ENCODE measurements around the gene SHC3.

Gene SHC3

GRCh38 chr9:88979021-88979420, 199.6 kb downstream of the SHC3 start:
- CTCF ChIA-PET: no interaction called here
- TF ChIP-seq ARNT (IDR thresholded peaks at IDR 0.05) (no peak), SUZ12 (IDR thresholded peaks at IDR 0.05) (no peak), FOXA1 (IDR thresholded peaks at IDR 0.05) (no peak)

DNA sequence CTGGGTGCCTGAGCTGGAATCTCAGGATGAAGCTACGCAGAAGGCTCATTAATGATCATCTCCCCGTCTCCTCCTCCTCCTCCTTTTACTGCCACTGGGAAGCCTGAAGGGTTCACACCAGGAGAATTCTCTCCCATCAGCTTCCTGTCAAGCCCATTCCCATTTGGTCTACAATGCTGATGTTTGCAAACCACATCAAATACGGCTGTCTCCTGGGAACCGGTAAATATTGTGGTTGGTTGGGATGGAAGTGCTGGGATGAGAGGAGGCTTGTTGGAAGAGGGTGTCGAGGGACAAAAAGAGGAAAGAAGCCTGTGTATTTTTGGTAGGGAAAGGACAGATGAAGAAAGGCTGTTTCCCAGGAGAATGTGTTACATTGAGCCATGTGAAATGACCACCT, 200.6 kb downstream of the SHC3 start:
- no peak for TF ChIP-seq HDGF (IDR thresholded peaks at IDR 0.05; ENCODE audit: borderline replicate concordance)
- no peak for TF ChIP-seq FOXM1 (IDR thresholded peaks at IDR 0.05; ENCODE audit: borderline replicate concordance)
- no peak for TF ChIP-seq TARDBP (IDR thresholded peaks at IDR 0.05)
- TF ChIP-seq SUZ12 (IDR thresholded peaks at IDR 0.05): no peak
- no peak for TF ChIP-seq FOXA1 (IDR thresholded peaks at IDR 0.05)
- TF ChIP-seq NFRKB (IDR thresholded peaks at IDR 0.05): no peak
- TF ChIP-seq LEF1 (IDR thresholded peaks at IDR 0.05; ENCODE audit: borderline replicate concordance): no peak
- no peak for TF ChIP-seq ELF4 (IDR thresholded peaks at IDR 0.05)
- no peak for DNase-seq (ENCODE audit: extremely low spot score)
- POLR2A ChIA-PET: no interaction called here
- CTCF ChIA-PET: no interaction called here

More at GRCh38 chr9:88979021-88979420, 199.6 kb downstream of the SHC3 start:
- POLR2A ChIA-PET: no interaction called here
- no peak for DNase-seq (ENCODE audit: extremely low spot score)

DNA sequence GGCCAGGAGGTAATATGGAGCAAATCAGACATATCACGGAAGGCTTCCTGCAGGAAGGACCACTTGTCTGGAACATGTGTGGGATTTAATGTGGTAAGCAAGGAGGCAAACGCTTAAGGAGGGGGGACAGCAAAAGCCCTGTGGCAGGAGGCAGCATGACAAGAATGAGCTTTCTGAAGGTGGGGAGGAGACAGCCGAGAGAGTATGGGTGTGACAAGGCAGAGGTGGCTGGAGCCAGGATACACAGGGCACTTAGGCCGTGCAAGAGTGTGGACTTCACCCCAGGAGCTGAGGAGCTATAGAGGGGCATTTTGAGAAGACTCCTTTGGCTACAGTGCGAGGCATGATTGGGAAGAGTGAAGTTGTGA, 201.7 kb downstream of the SHC3 start:
- POLR2A ChIA-PET: no interaction called here
- TF ChIP-seq ARNT (IDR thresholded peaks at IDR 0.05): no peak
- TF ChIP-seq LEF1 (IDR thresholded peaks at IDR 0.05; ENCODE audit: borderline replicate concordance): no peak
- no peak for DNase-seq (ENCODE audit: extremely low spot score)
- CTCF ChIA-PET: no interaction called here

GRCh38 chr9:88975966-88976889, 202.4 kb downstream of the SHC3 start:
- CTCF ChIA-PET: no interaction called here
- TF ChIP-seq CTBP1 (IDR thresholded peaks at IDR 0.05; ENCODE audit: borderline replicate concordance) (no peak), ELF4 (IDR thresholded peaks at IDR 0.05) (no peak), PKNOX1 (IDR thresholded peaks at IDR 0.05) (no peak), ARNT (IDR thresholded peaks at IDR 0.05) (no peak), HDGF (IDR thresholded peaks at IDR 0.05; ENCODE audit: borderline replicate concordance) (no peak), FOXK2 (IDR thresholded peaks at IDR 0.05) (no peak), LEF1 (IDR thresholded peaks at IDR 0.05; ENCODE audit: borderline replicate concordance) (no peak), L3MBTL2 (conservative IDR thresholded peaks at IDR 0.05) (no peak), FOXM1 (IDR thresholded peaks at IDR 0.05; ENCODE audit: borderline replicate concordance) (no peak), BHLHE40 (IDR thresholded peaks at IDR 0.05; ENCODE audit: borderline replicate concordance) (no peak), TARDBP (IDR thresholded peaks at IDR 0.05) (no peak)
- POLR2A ChIA-PET: no interaction called here
- no peak for DNase-seq (ENCODE audit: extremely low spot score)

DNA sequence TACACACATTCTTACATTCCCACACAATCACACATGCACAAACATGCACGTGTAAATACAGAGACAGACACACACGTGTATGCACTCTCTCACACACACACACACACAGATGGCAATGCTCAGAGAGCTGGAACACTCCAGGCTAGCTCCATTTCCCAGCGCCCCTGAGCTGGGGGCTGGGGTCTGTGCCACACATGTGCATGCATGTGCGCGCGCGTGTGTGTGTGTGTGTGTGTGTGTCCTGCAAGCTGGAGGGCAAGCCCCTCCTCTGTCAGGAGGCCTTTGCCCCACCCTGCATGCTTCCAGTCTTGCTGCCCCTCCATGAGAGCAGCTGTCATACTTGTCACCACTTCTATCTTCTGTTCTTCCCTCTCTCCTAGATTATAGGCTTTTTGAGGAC, 204.0 kb downstream of the SHC3 start:
- no peak for TF ChIP-seq SP1 (IDR thresholded peaks at IDR 0.05)
- POLR2A ChIA-PET: no interaction called here
- CTCF ChIA-PET: no interaction called here
- no peak for DNase-seq (ENCODE audit: extremely low spot score)

GRCh38 chr9:88973281-88974045, 205.2 kb downstream of the SHC3 start:
- TF ChIP-seq TARDBP (IDR thresholded peaks at IDR 0.05) (no peak), FOXK2 (IDR thresholded peaks at IDR 0.05) (no peak), BHLHE40 (IDR thresholded peaks at IDR 0.05; ENCODE audit: borderline replicate concordance) (no peak), NFRKB (IDR thresholded peaks at IDR 0.05) (no peak), SUZ12 (IDR thresholded peaks at IDR 0.05) (no peak), FOXA1 (IDR thresholded peaks at IDR 0.05) (no peak)
- DNase-seq (ENCODE audit: extremely low spot score): no peak
- ChIA-PET POLR2A (no interaction called here), CTCF (no interaction called here)

- POLR2A ChIA-PET: no interaction called here
- TF ChIP-seq LEF1 (IDR thresholded peaks at IDR 0.05; ENCODE audit: borderline replicate concordance) (no peak), FOXA1 (IDR thresholded peaks at IDR 0.05) (no peak), SUZ12 (IDR thresholded peaks at IDR 0.05) (no peak), BHLHE40 (IDR thresholded peaks at IDR 0.05; ENCODE audit: borderline replicate concordance) (no peak)
- CTCF ChIA-PET: no interaction called here
- DNase-seq (ENCODE audit: extremely low spot score): no peak
Observed at GRCh38 chr9:88972401-88972800, 206.2 kb downstream of the SHC3 start.

GRCh38 chr9:88971131-88971960, 207.3 kb downstream of the SHC3 start:
- no peak for TF ChIP-seq FOXK2 (IDR thresholded peaks at IDR 0.05)
- TF ChIP-seq FOXA1 (IDR thresholded peaks at IDR 0.05): no peak
- DNase-seq (ENCODE audit: extremely low spot score): no peak
- CTCF ChIA-PET: no interaction called here
- POLR2A ChIA-PET: no interaction called here
